HUES64 (cell line): Measurements from ENCODE around the gene KLHL18.
"Not testable (repeated sequence)": the region's sequence is repeated elsewhere in the genome, so short reads cannot be mapped to it uniquely, and the experiment has no call there.

Experiments used
- H3K27ac ChIP-seq: 2 replicates; pipeline ENCODE4 v1.7.0; 2013; ENCODE audit warnings: low read depth, low read length, inconsistent platforms
- H3K27me3 ChIP-seq: 2 replicates; pipeline ENCODE4 v1.6.1; 2013; ENCODE audit warnings: mild to moderate bottlenecking, low read length; ENCODE audit not compliant: insufficient read depth
- H3K36me3 ChIP-seq: 2 replicates; pipeline ENCODE4 v1.6.1; 2013; ENCODE audit warnings: mild to moderate bottlenecking, low read length; ENCODE audit not compliant: insufficient read depth
- H3K4me1 ChIP-seq: 2 replicates; pipeline ENCODE4 v1.6.1; 2013; ENCODE audit warnings: mild to moderate bottlenecking, low read length, moderate library complexity; ENCODE audit not compliant: insufficient read depth
- H3K4me3 ChIP-seq: 2 replicates; pipeline ENCODE4 v1.5.1; 2013; ENCODE audit warnings: mild to moderate bottlenecking, low read length, moderate library complexity
- H3K9ac ChIP-seq: 2 replicates; pipeline ENCODE4 v1.6.1; 2013; ENCODE audit warnings: mild to moderate bottlenecking, low read depth, low read length
- H3K9me3 ChIP-seq: 2 replicates; pipeline ENCODE4 v1.6.1; 2013; ENCODE audit warnings: low read depth, low read length; ENCODE audit not compliant: insufficient read depth
- WGBS: fragments of 150-250, 120-280 bp; methylation state at CpG from one replicate; pipeline ENCODE4 v1.1.7; 2013; ENCODE audit warnings: missing lambda C conversion rate; 5-methylcytosine and 5-hydroxymethylcytosine counted together

Gene KLHL18

DNA sequence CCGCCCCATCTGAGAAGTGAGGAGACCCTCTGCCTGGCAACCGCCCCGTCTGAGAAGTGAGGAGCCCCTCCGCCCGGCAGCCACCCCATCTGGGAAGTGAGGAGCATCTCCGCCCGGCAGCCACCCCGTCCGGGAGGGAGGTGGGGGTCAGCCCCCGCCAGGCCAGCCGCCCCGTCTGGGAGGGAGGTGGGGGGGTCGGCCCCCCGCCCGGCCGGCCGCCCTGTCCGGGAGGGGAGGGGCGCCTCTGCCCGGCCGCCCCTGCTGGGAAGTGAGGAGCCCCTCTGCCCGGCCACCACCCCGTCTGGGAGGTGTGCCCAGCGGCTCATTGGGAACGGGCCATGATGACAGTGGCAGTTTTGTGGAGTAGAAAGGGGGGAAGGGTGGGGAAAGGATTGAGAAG, 26.4 kb upstream of the KLHL18 start:
- not testable (repeated sequence) for H3K9me3 ChIP-seq, H3K9ac ChIP-seq, H3K27ac ChIP-seq, H3K36me3 ChIP-seq, H3K27me3 ChIP-seq, H3K4me3 ChIP-seq
- peaks cover 14% of the 10 kb centered on the region; the same call in 1 of the 2 replicates for H3K4me1 ChIP-seq
- 89% methylated on average over 21 of the region's 25 CpGs for WGBS

DNA sequence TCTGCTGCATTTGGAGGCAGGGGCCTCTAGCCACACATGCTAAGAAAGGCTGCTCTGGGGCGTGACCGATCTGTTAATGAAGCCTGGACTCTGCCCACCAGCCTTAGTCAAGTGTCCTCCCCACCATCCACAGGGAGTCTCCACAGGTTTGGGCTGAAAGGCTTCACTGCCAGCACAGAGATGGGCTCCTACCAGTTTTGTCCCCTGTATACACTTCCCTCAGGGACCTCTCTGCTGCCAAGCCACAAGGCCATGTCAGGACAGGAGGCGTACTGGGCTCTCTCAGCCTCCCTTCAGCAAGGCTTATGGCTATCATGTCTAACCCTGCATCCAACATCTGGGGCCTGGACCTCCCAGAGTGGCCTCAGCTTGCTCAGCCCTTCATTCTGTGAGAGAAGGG, 23.6 kb upstream of the KLHL18 start:
- Histone ChIP-seq H3K36me3 (no peaks in the 10 kb centered on the region), H3K9ac (0 out of 2 replicates have a peak overlapping the region, but pooled peaks have one; percentile 30), H3K27me3 (no peaks in the 10 kb centered on the region), H3K27ac (peak overlapping the region; percentile 20; the same call in 1 of the 2 replicates), H3K4me3 (no peak overlapping the region), H3K4me1 (peaks cover 14% of the 10 kb centered on the region; the same call in 1 of the 2 replicates), H3K9me3 (no peaks in the 10 kb centered on the region)
- WGBS, result 96% methylated on average over 3 of the region's 3 CpGs

DNA sequence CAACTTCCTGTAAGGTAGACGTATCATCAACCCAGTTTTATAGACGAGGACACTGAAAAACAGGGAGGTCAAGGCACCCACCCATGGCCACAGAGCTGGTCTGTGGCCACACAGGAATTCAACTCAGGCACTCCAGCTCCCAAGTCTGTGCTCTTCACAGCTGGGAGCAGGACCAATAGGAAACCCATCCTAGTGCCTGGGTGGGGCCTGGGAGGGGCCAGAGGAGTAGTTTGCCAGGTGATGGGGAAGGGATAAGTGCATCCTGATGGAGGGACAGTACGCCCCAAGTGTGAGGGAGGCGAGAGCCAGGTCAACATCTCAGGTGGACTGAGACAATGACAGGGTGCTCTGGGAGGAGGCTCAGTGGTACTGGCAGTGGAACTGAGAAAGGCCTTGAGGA, 22.1 kb upstream of the KLHL18 start:
- no peaks in the 10 kb centered on the region for H3K27me3 ChIP-seq
- no peak overlapping the region for H3K4me3 ChIP-seq
- peaks cover 14% of the 10 kb centered on the region; the same call in 1 of the 2 replicates for H3K4me1 ChIP-seq
- 93% methylated on average over 4 of the region's 4 CpGs for WGBS
- H3K9me3 ChIP-seq, result no peaks in the 10 kb centered on the region
- H3K27ac ChIP-seq, result peak overlapping the region; percentile 39; the same call in 1 of the 2 replicates
- H3K36me3 ChIP-seq, result no peaks in the 10 kb centered on the region
- no peak overlapping the region for H3K9ac ChIP-seq

DNA sequence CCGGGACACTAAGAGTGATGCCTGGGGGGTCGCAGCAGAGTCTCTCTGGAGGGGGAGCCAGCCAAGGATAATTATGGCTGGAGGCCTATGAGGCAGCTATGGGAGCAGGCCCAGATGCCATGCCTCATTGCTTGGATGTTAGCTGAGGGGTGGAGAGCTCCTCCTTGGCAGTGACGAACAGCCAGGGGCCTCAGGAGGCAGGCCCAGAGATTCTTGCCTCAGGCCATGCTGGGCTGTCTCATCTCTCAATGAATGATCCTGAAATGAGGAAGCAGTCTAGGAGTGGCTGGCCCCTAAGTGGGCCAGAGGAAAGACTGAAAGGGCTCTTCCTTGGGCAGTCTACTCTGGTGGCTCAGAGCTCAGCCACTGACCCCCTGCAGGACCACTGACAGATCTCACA, 21.4 kb upstream of the KLHL18 start:
- WGBS, result 77% methylated on average over 3 of the region's 3 CpGs
- H3K4me3 ChIP-seq, result no peak overlapping the region
- H3K36me3 ChIP-seq, result no peaks in the 10 kb centered on the region
- no peaks in the 10 kb centered on the region for H3K9me3 ChIP-seq
- H3K9ac ChIP-seq, result no peak overlapping the region
- no peak overlapping the region for H3K27ac ChIP-seq
- peaks cover 14% of the 10 kb centered on the region; the same call in 1 of the 2 replicates for H3K4me1 ChIP-seq
- H3K27me3 ChIP-seq, result no peaks in the 10 kb centered on the region

DNA sequence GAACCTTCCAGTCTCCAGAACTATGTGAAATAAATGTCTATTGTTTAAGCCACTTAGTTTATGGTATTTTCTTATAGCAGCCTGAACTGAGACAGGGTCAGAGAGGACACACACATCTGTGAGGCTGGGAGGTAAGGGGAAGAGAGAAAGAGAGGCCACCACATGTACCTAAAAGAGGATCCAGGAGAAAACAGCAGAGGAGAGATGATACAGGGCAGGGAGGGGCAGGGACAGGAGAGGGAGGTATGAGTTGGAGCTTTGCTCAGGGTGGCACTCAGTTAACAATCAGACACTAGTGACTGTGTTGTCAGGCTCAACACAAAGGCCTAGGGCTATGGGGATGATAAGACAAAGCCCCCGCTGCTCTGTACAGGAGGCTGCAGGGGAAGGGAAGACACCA, 17.7 kb upstream of the KLHL18 start:
- Histone ChIP-seq H3K27ac (no peak overlapping the region), H3K27me3 (no peaks in the 10 kb centered on the region), H3K4me3 (no peak overlapping the region), H3K4me1 (peaks cover 10% of the 10 kb centered on the region; the same call in 1 of the 2 replicates), H3K36me3 (no peaks in the 10 kb centered on the region), H3K9ac (no peak overlapping the region), H3K9me3 (no peaks in the 10 kb centered on the region)
- WGBS, result 98% methylated on average over 1 of the region's 1 CpG

DNA sequence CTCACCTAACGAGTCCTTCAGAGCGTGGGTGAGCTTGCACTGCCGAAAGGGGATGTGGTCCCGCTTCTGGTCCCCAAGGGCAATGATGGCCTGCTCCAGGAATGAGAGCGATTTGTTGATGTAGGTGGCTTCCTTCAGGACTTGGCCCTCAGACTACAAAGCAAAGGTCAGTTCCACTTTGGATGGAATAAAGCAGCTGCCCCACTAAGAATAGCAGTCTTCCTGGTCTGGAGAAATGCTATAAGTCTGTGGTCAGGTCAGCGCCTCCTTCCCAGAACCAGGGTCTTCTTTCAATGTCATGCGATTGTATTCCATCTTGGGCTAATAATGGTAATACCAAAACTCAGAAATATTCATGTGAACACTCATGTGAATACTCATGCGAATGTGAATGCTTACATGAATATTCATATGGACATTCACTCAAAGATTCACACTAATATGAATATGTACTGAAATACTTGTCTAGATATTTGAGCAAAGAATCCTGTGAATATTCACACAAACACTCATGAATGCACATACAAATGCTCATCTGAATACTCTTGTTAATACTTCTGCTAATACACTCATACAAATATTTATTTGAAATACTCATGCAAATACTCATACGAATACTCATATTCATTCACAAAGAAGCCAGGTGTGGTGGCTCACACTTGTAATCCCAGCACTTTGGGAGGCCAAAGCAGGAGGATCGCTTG, 16.9 kb upstream of the KLHL18 start:
- no peaks in the 10 kb centered on the region for H3K36me3 ChIP-seq
- no peak overlapping the region for H3K27ac ChIP-seq
- 93% methylated on average over 9 of the region's 10 CpGs for WGBS
- no peaks in the 10 kb centered on the region for H3K27me3 ChIP-seq
- H3K4me3 ChIP-seq, result no peak overlapping the region
- no peak overlapping the region for H3K9ac ChIP-seq
- no peaks in the 10 kb centered on the region for H3K9me3 ChIP-seq
- 0 out of 2 replicates have a peak, but pooled peaks cover 3% of the 10 kb centered on the region for H3K4me1 ChIP-seq

DNA sequence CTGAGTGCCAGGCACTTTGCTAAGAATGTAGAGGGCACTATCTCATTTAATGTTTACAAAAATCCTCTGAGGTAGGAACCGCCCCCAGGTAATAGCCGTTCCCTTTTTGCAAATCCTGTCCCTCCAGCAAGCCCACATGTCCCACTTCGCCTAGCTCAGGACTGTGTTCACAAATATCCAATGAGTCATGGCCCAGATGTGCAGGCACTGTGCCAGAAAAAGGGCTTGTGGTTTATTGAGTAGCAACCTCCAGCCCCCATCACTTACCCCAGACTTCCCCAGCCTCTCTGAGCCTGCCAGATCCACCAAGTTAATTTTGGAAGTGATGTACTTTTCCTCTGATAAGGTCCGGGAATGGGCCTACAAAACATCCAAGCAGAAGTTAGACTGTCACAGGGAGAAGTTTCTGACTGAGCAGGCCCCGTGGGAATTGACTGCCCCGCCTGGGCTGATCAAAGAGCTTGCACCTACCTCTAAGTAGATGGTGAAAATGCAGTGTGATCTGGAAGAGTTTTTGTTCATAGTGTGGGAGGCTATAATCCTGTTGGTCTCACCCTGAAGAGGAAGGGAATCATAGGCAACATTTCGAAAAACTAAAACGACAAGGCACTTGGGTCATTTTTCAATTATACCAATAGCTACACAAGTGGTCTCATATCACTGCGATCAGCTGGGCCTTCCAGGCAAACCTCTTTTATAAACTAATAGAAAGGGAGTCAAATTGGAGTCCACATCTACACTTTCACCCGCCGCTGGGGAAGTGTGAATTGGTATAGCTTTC, 15.8 kb upstream of the KLHL18 start:
- H3K27me3 ChIP-seq, result no peaks in the 10 kb centered on the region
- WGBS, result 90% methylated on average over 10 of the region's 11 CpGs
- H3K36me3 ChIP-seq, result no peaks in the 10 kb centered on the region
- H3K4me1 ChIP-seq, result no peaks in the 10 kb centered on the region
- no peak overlapping the region for H3K27ac ChIP-seq
- no peaks in the 10 kb centered on the region for H3K9me3 ChIP-seq
- H3K4me3 ChIP-seq, result no peak overlapping the region
- H3K9ac ChIP-seq, result no peak overlapping the region

DNA sequence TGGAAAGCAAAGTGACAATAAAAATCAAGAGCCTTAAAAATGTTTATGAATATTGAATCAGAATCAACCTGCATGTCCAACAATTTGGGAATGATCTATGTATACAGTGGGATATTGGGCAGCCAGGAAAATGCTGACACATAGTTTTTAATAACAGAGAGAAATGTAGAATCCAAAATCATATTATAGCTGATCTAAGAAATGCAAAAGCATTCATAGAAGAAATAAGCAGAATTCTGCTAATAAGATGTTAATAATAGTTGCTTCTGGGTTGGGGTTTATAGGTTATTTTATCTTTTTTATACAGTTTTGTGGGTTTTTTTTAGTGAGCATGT, 15.3 kb upstream of the KLHL18 start:
- H3K27ac ChIP-seq, result no peak overlapping the region
- H3K9ac ChIP-seq, result no peak overlapping the region
- no peaks in the 10 kb centered on the region for H3K9me3 ChIP-seq

DNA sequence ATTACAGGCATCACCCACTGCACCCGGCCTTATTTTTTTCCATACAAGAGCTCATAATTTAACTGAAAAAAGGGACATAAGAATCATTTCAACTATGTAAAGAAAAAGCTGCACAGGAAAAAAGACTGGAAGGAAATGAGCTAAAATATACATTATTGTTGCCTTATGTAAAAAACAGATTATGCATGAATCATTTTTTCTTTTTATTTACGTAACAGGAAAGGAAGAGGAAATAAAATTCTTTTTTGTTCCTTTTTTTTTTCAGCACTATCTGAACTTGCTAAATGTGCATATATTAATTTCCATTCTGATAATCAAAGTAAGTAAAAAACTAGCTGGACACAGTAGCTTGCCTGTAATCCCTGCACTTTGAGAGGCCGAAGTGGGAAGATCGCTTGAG, 12.2 kb upstream of the KLHL18 start:
- H3K4me3 ChIP-seq, result no peak overlapping the region
- H3K27ac ChIP-seq, result no peak overlapping the region
- no peaks in the 10 kb centered on the region for H3K36me3 ChIP-seq
- H3K9me3 ChIP-seq, result no peaks in the 10 kb centered on the region
- WGBS, result 93% methylated on average over 3 of the region's 4 CpGs
- no peak overlapping the region for H3K9ac ChIP-seq
- no peaks in the 10 kb centered on the region for H3K27me3 ChIP-seq
- H3K4me1 ChIP-seq, result no peaks in the 10 kb centered on the region

More for the DNA sequence above, 15.3 kb upstream of the KLHL18 start:
- Histone ChIP-seq H3K4me3 (no peak overlapping the region), H3K36me3 (no peaks in the 10 kb centered on the region), H3K27me3 (no peaks in the 10 kb centered on the region), H3K4me1 (no peaks in the 10 kb centered on the region)

DNA sequence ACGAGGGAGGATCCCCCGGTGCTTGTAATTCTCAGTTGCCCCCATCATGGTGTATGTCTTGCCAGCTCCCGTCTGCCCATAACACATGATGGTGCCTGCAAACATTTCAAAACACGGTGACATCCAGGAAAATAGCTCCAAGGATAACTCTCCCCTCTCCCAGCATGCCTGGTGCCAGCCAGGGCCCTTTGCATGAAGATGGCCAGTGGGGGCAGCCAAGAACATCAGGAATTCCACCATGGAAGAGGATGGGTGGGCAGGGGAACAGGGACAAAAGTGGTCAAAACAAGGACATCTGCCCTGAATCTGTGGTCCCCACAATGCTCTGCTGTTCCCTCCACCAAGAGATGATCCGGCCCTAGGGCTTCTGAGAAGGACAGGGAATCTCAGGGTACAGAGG, 9.2 kb upstream of the KLHL18 start:
- Histone ChIP-seq H3K4me1 (no peaks in the 10 kb centered on the region), H3K27me3 (no peaks in the 10 kb centered on the region), H3K27ac (no peak overlapping the region), H3K36me3 (no peaks in the 10 kb centered on the region), H3K9ac (no peak overlapping the region), H3K4me3 (no peak overlapping the region), H3K9me3 (no peaks in the 10 kb centered on the region)
- WGBS, result 91% methylated on average over 5 of the region's 5 CpGs

DNA sequence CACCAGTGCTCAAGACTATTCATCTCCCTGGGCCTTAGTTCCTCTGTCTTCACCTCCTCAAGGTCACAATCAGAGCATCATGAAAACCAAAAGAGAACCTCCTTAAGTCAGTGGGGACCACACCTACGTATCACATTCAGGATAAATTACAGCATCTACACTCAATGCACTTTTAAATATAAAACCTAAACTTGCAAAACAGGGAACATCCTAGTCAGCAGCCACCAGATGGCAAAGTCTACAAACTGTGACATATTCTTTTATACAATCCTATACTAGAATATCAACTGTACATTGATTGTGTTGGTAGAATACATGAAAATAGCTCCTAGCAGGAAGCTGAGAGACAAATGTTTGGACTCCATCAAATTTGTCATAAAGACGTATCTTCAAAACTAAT, 8.1 kb upstream of the KLHL18 start:
- H3K4me1 ChIP-seq, result no peaks in the 10 kb centered on the region
- H3K9ac ChIP-seq, result no peak overlapping the region
- H3K27me3 ChIP-seq, result no peaks in the 10 kb centered on the region
- H3K27ac ChIP-seq, result no peak overlapping the region
- no peak overlapping the region for H3K4me3 ChIP-seq
- H3K36me3 ChIP-seq, result no peaks in the 10 kb centered on the region
- no peaks in the 10 kb centered on the region for H3K9me3 ChIP-seq
- over 99% methylated on average over 2 of the region's 2 CpGs for WGBS
